GM23338 (cell line): ENCODE results near the gene ACTR8. TPM values are rescaled to one million over a fixed set of nuclear protein-coding genes. Genes with fewer than 3 reads are reported as not detected.

ENCODE experiments used
- ATAC-seq: fragments of 200-7000 bp; cut with Tn5 transposase; 3 replicates; pipeline ENCODE4 v1.9.1; 2020
- DNase-seq: peaks from one replicate; pipeline ENCODE4 v3.0.0-alpha.2; 2015; ENCODE audit warnings: low spot score
- H2AFZ ChIP-seq: fragments of 200-600 bp; sonication (generic); 2 replicates; pipeline ENCODE4 v1.8.0; 2016; ENCODE audit warnings: antibody characterized with exemption, mild to moderate bottlenecking, moderate library complexity
- H3F3A ChIP-seq: fragments of 200-600 bp; sonication (generic); replicated peaks from 2 replicates; pipeline ENCODE4 v1.8.0; 2017; ENCODE audit warnings: antibody characterized with exemption, mixed run types, low read depth
- H3K27ac ChIP-seq: fragments of 200-600 bp; sonication (generic); 2 replicates; pipeline ENCODE4 v1.6.1; 2016; ENCODE audit warnings: low read depth
- H3K27me3 ChIP-seq: fragments of 200-600 bp; sonication (generic); 2 replicates; pipeline ENCODE4 v1.8.0; 2016; ENCODE audit warnings: mild to moderate bottlenecking, mixed run types, moderate library complexity; ENCODE audit not compliant: insufficient read depth
- H3K36me3 ChIP-seq: fragments of 200-600 bp; sonication (generic); 2 replicates; pipeline ENCODE4 v1.8.0; 2016; ENCODE audit warnings: mild to moderate bottlenecking; ENCODE audit not compliant: insufficient read depth
- H3K4me1 ChIP-seq: fragments of 200-600 bp; sonication (generic); 2 replicates; pipeline ENCODE4 v1.8.0; 2016; ENCODE audit warnings: mild to moderate bottlenecking, moderate library complexity; ENCODE audit not compliant: insufficient read depth
- H3K4me2 ChIP-seq: fragments of 200-600 bp; sonication (generic); 2 replicates; pipeline ENCODE4 v1.7.1; 2017; ENCODE audit warnings: mixed run types
- H3K4me3 ChIP-seq: fragments of 200-600 bp; sonication (generic); 2 replicates; pipeline ENCODE4 v1.6.1; 2016; ENCODE audit warnings: mixed run types
- H3K79me2 ChIP-seq: fragments of 200-600 bp; sonication (generic); replicated peaks from 2 replicates; pipeline ENCODE4 v1.8.0; 2017; ENCODE audit warnings: mild to moderate bottlenecking; ENCODE audit not compliant: insufficient read depth
- H3K9me2 ChIP-seq: fragments of 200-600 bp; sonication (generic); 2 replicates; pipeline ENCODE4 v1.8.0; 2017; ENCODE audit not compliant: insufficient read depth
- H4K20me1 ChIP-seq: fragments of 200-600 bp; sonication (generic); replicated peaks from 2 replicates; pipeline ENCODE4 v1.8.0; 2017; ENCODE audit warnings: mild to moderate bottlenecking; ENCODE audit not compliant: insufficient read depth
- H3K27ac Mint-ChIP-seq: 2 replicates; pipeline ENCODE4 v1.8.0; 2020; ENCODE audit warnings: inconsistent platforms, mild to moderate bottlenecking, moderate library complexity, mixed read lengths
- H3K27me3 Mint-ChIP-seq: 3 replicates; pipeline ENCODE4 v1.8.0; 2022; ENCODE audit warnings: low read depth, mild to moderate bottlenecking, moderate library complexity, mixed read lengths, inconsistent platforms; ENCODE audit not compliant: insufficient read depth, poor library complexity
- H3K36me3 Mint-ChIP-seq: 3 replicates; pipeline ENCODE4 v1.8.0; 2021; ENCODE audit warnings: low read depth, mild to moderate bottlenecking, inconsistent platforms, moderate library complexity, mixed read lengths
- H3K4me1 Mint-ChIP-seq: 3 replicates; pipeline ENCODE4 v1.8.0; 2020; ENCODE audit warnings: mild to moderate bottlenecking, inconsistent platforms, mixed read lengths
- H3K4me3 Mint-ChIP-seq: 3 replicates; pipeline ENCODE4 v1.8.0; 2021; ENCODE audit warnings: moderate library complexity, mild to moderate bottlenecking, inconsistent platforms, mixed read lengths
- H3K9me3 Mint-ChIP-seq: 3 replicates; pipeline ENCODE4 v1.8.0; 2020; ENCODE audit warnings: moderate library complexity, mild to moderate bottlenecking, inconsistent platforms, mixed read lengths
- POLR2AphosphoS5 ChIP-seq: IDR thresholded peaks from 2 replicates; pipeline ENCODE4 v1.6.1; 2016; ENCODE audit warnings: antibody characterized with exemption, low read depth
- STAT1 ChIP-seq: IDR thresholded peaks from one replicate; pipeline ENCODE4 v1.6.1; 2016; ENCODE audit warnings: antibody characterized with exemption; ENCODE audit not compliant: unreplicated experiment
- ZNF331 ChIP-seq: fragments of 250-450 bp; sonication (Bioruptor Pico); IDR thresholded peaks from 2 replicates; pipeline ENCODE4 v1.5.0; 2020; ENCODE audit warnings: low read depth, mild to moderate bottlenecking, moderate library complexity
- polyA plus RNA-seq: library from polyadenylated mRNA; unstranded; fragments of >200 nt; fragmentation: Nextera tagmentation; extraction: Ambion mirVana; gene quantifications from 2 replicates; pipeline ENCODE4 v1.2.1, GENCODE V29; 2016
- total RNA-seq: library from RNA; depleted of rRNA; stranded (reverse); fragments of >200 nt; shearing (Covaris generic); gene quantifications from 2 replicates; pipeline ENCODE4 v1.2.3, GENCODE V29; 2014
- TF ChIP-seq, protein P1 (sequence below): fragments of 250-450 bp; sonication (Bioruptor Pico); IDR thresholded peaks from 2 replicates; pipeline ENCODE4 v1.5.0; 2020; ENCODE audit warnings: mild to moderate bottlenecking, moderate library complexity
- TF ChIP-seq, protein P2 (sequence below), 2 experiments: fragments of 200-600 bp in 1 of 2; sonication (generic) in 1 of 2; conservative IDR thresholded peaks; 2 replicates each; pipeline versions ENCODE4 v1.5.1 to v1.6.1; 2016 to 2017; ENCODE audit warnings: antibody characterized with exemption in 2 of 2, low read depth in 2 of 2, mild to moderate bottlenecking in 2 of 2, moderate library complexity in 1 of 2

Gene ACTR8
- total and polyA plus RNA-seq, 2 experiments from 2014 or later, result 19.8 to 23.0 TPM

- TF ChIP-seq, protein P1, sequence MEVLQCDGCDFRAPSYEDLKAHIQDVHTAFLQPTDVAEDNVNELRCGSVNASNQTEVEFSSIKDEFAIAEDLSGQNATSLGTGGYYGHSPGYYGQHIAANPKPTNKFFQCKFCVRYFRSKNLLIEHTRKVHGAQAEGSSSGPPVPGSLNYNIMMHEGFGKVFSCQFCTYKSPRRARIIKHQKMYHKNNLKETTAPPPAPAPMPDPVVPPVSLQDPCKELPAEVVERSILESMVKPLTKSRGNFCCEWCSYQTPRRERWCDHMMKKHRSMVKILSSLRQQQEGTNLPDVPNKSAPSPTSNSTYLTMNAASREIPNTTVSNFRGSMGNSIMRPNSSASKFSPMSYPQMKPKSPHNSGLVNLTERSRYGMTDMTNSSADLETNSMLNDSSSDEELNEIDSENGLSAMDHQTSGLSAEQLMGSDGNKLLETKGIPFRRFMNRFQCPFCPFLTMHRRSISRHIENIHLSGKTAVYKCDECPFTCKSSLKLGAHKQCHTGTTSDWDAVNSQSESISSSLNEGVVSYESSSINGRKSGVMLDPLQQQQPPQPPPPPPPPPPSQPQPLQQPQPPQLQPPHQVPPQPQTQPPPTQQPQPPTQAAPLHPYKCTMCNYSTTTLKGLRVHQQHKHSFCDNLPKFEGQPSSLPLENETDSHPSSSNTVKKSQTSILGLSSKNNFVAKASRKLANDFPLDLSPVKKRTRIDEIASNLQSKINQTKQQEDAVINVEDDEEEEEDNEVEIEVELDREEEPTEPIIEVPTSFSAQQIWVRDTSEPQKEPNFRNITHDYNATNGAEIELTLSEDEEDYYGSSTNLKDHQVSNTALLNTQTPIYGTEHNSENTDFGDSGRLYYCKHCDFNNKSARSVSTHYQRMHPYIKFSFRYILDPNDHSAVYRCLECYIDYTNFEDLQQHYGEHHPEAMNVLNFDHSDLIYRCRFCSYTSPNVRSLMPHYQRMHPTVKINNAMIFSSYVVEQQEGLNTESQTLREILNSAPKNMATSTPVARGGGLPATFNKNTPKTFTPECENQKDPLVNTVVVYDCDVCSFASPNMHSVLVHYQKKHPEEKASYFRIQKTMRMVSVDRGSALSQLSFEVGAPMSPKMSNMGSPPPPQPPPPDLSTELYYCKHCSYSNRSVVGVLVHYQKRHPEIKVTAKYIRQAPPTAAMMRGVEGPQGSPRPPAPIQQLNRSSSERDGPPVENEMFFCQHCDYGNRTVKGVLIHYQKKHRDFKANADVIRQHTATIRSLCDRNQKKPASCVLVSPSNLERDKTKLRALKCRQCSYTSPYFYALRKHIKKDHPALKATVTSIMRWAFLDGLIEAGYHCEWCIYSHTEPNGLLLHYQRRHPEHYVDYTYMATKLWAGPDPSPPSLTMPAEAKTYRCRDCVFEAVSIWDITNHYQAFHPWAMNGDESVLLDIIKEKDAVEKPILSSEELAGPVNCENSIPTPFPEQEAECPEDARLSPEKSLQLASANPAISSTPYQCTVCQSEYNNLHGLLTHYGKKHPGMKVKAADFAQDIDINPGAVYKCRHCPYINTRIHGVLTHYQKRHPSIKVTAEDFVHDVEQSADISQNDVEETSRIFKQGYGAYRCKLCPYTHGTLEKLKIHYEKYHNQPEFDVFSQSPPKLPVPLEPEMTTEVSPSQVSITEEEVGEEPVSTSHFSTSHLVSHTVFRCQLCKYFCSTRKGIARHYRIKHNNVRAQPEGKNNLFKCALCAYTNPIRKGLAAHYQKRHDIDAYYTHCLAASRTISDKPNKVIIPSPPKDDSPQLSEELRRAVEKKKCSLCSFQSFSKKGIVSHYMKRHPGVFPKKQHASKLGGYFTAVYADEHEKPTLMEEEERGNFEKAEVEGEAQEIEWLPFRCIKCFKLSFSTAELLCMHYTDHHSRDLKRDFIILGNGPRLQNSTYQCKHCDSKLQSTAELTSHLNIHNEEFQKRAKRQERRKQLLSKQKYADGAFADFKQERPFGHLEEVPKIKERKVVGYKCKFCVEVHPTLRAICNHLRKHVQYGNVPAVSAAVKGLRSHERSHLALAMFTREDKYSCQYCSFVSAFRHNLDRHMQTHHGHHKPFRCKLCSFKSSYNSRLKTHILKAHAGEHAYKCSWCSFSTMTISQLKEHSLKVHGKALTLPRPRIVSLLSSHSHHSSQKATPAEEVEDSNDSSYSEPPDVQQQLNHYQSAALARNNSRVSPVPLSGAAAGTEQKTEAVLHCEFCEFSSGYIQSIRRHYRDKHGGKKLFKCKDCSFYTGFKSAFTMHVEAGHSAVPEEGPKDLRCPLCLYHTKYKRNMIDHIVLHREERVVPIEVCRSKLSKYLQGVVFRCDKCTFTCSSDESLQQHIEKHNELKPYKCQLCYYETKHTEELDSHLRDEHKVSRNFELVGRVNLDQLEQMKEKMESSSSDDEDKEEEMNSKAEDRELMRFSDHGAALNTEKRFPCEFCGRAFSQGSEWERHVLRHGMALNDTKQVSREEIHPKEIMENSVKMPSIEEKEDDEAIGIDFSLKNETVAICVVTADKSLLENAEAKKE (CRISPR knock-in tag), result no peak
- TF ChIP-seq ZNF331 (CRISPR knock-in tag) (no peak), STAT1 (no peak)
Observed at GRCh38 chr3:53859178-53859577, 22.8 kb downstream of the ACTR8 start (continued).

GRCh38 chr3:53858096-53858741, 23.7 kb downstream of the ACTR8 start:
- no peaks in the 10 kb centered on the region for H3K9me3 Mint-ChIP-seq
- no peak overlapping the region for H2AFZ ChIP-seq
- H3K4me1 Mint-ChIP-seq, result no peaks in the 10 kb centered on the region
- no peak overlapping the region for H3K27ac Mint-ChIP-seq
- no peak overlapping the region for H3K4me3 Mint-ChIP-seq
- no peaks in the 10 kb centered on the region; the same call in 1 of the 2 replicates for H3K36me3 ChIP-seq
- H3K27me3 ChIP-seq, result no peaks in the 10 kb centered on the region
- H4K20me1 ChIP-seq, result no peaks in the 10 kb centered on the region; the same call in 1 of the 2 replicates
- no peak overlapping the region for H3K27ac ChIP-seq
- peaks cover 23% of the 10 kb centered on the region for H3K36me3 Mint-ChIP-seq
- H3K27me3 Mint-ChIP-seq, result no peaks in the 10 kb centered on the region
- no peak overlapping the region for H3K4me3 ChIP-seq
- ATAC-seq, result peak; percentile 54
- no peaks in the 10 kb centered on the region for H3K4me1 ChIP-seq
- no peaks in the 10 kb centered on the region for H3K79me2 ChIP-seq
- no peaks in the 10 kb centered on the region for H3K9me2 ChIP-seq
- H3F3A ChIP-seq, result no peaks in the 10 kb centered on the region
- no peak overlapping the region for H3K4me2 ChIP-seq
- DNase-seq, result no peak
- TF ChIP-seq POLR2AphosphoS5, result no peak
- TF ChIP-seq, protein P2, sequence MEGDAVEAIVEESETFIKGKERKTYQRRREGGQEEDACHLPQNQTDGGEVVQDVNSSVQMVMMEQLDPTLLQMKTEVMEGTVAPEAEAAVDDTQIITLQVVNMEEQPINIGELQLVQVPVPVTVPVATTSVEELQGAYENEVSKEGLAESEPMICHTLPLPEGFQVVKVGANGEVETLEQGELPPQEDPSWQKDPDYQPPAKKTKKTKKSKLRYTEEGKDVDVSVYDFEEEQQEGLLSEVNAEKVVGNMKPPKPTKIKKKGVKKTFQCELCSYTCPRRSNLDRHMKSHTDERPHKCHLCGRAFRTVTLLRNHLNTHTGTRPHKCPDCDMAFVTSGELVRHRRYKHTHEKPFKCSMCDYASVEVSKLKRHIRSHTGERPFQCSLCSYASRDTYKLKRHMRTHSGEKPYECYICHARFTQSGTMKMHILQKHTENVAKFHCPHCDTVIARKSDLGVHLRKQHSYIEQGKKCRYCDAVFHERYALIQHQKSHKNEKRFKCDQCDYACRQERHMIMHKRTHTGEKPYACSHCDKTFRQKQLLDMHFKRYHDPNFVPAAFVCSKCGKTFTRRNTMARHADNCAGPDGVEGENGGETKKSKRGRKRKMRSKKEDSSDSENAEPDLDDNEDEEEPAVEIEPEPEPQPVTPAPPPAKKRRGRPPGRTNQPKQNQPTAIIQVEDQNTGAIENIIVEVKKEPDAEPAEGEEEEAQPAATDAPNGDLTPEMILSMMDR (conservative IDR thresholded peaks at IDR 0.05; ENCODE audit: low read depth in 2 of 2), result peak; percentile 14 to 19; a peak in 1 of 4 replicates
